PC-3 (cell line): ENCODE data around the gene UROS. TPM values are rescaled to one million over a fixed set of nuclear protein-coding genes. Genes with fewer than 3 reads are reported as not detected.
A peak's percentile ranks its signal among the peaks of the same experiment; 100 is the strongest.

Experiments used
- ATAC-seq: fragments of 200-7000 bp; cut with Tn5 transposase; 2 replicates; pipeline ENCODE4 v1.9.1; 2020; ENCODE audit warnings: mild to moderate bottlenecking, moderate library complexity
- BruUV-seq: library from RNA; stranded (reverse); fragments of 400-500 nt; replicated peaks from 2 replicates; lab custom pipeline; 2021; lab: Mats Ljungman, UMichigan
- CTCF ChIA-PET: fragments of 300-600 bp; sonication (Branson Sonifier 250); formaldehyde crosslinking; loops from one replicate; lab custom pipeline; 2022; ENCODE audit warnings: antibody characterized with exemption; lab: Charles Lee
- POLR2A ChIA-PET: fragments of 300-600 bp; sonication (Branson Sonifier 250); formaldehyde crosslinking; loops from one replicate; lab custom pipeline; 2022; ENCODE audit warnings: antibody characterized with exemption; ENCODE audit not compliant: unreplicated experiment; lab: Charles Lee
- DNase-seq: peaks from one replicate; pipeline ENCODE4 v3.0.0-alpha.2; 2015
- H2AFZ ChIP-seq: fragments of 300-600 bp; sonication (generic); 2 replicates; pipeline ENCODE4 v1.6.0; 2016; ENCODE audit warnings: antibody characterized with exemption, low read length
- H3F3A ChIP-seq: fragments of 300-600 bp; sonication (generic); one replicate; pipeline ENCODE4 v1.6.0; 2017; ENCODE audit warnings: antibody characterized with exemption, low read length, control low read depth, mild to moderate bottlenecking; ENCODE audit not compliant: unreplicated experiment
- H3K27ac ChIP-seq: fragments of 300-600 bp; sonication (generic); 2 replicates; pipeline ENCODE4 v1.5.1; 2016; ENCODE audit warnings: mild to moderate bottlenecking, low read length
- H3K27me3 ChIP-seq: fragments of 300-600 bp; sonication (generic); 2 replicates; pipeline ENCODE4 v1.6.1; 2016; ENCODE audit warnings: low read length, mixed read lengths
- H3K36me3 ChIP-seq: fragments of 300-600 bp; sonication (generic); 2 replicates; pipeline ENCODE4 v1.6.1; 2016; ENCODE audit warnings: low read depth, mixed run types, low read length, mixed read lengths
- H3K4me1 ChIP-seq: fragments of 300-600 bp; sonication (generic); 2 replicates; pipeline ENCODE4 v1.5.1; 2016; ENCODE audit warnings: low read length; ENCODE audit not compliant: insufficient read depth
- H3K4me2 ChIP-seq: fragments of 300-600 bp; sonication (generic); 2 replicates; pipeline ENCODE4 v1.6.0; 2016; ENCODE audit warnings: low read length
- H3K4me3 ChIP-seq: fragments of 300-600 bp; sonication (generic); 2 replicates; pipeline ENCODE4 v1.5.1; 2016; ENCODE audit warnings: mild to moderate bottlenecking, low read length, mixed read lengths
- H3K79me2 ChIP-seq: fragments of 300-600 bp; sonication (generic); 2 replicates; pipeline ENCODE4 v1.6.1; 2017; ENCODE audit warnings: low read length, mixed read lengths
- H3K9ac ChIP-seq: fragments of 300-600 bp; sonication (generic); 2 replicates; pipeline ENCODE4 v1.6.0; 2016; ENCODE audit warnings: mild to moderate bottlenecking, low read length
- H3K9me2 ChIP-seq: fragments of 300-600 bp; sonication (generic); replicated peaks from 2 replicates; pipeline ENCODE4 v1.6.1; 2016; ENCODE audit warnings: mixed run types, low read length, mixed read lengths
- H3K9me3 ChIP-seq: fragments of 300-600 bp; sonication (generic); 2 replicates; pipeline ENCODE4 v1.6.1; 2016; ENCODE audit warnings: low read length, mixed read lengths
- H4K20me1 ChIP-seq: fragments of 300-600 bp; sonication (generic); 2 replicates; pipeline ENCODE4 v1.6.1; 2016; ENCODE audit warnings: low read length, mixed read lengths
- CTCF ChIP-seq: fragments of 300-600 bp; sonication (generic); conservative IDR thresholded peaks from 2 replicates; pipeline ENCODE4 v1.5.1; 2017; ENCODE audit warnings: antibody characterized with exemption, low read depth, mild to moderate bottlenecking, low read length
- EZH2 ChIP-seq: fragments of 300-600 bp; sonication (generic); IDR thresholded peaks from one replicate; pipeline ENCODE4 v1.6.1; 2017; ENCODE audit warnings: antibody characterized with exemption, mild to moderate bottlenecking, low read length; ENCODE audit not compliant: unreplicated experiment
- EZH2phosphoT487 ChIP-seq: fragments of 300-600 bp; sonication (generic); IDR thresholded peaks from 2 replicates; pipeline ENCODE4 v1.6.1; 2018; ENCODE audit warnings: mild to moderate bottlenecking, antibody characterized with exemption, low read length, borderline replicate concordance
- intact Hi-C: fragments of 100-400 bp; cut with micrococcal nuclease; formaldehyde crosslinking; loops from 2 replicates; pipeline ENCODE4 v1.9.0; 2023
- total RNA-seq: library from RNA; depleted of rRNA; stranded (reverse); fragments of >200 nt; gene quantifications from 2 replicates; pipeline ENCODE4 v1.2.3, GENCODE V29; 2014

UROS gene
- total RNA-seq, 1 experiment from 2014 or later = 50.6 TPM

- Histone ChIP-seq H3K9ac (no peak overlapping the region), H3K27me3 (no peaks in the 10 kb centered on the region), H2AFZ (no peak overlapping the region), H3K36me3 (no peaks in the 10 kb centered on the region), H3K9me2 (no peaks in the 10 kb centered on the region), H3K9me3 (no peaks in the 10 kb centered on the region), H3K79me2 (peaks cover 7% of the 10 kb centered on the region; the same call in 1 of the 2 replicates), H4K20me1 (no peaks in the 10 kb centered on the region), H3K4me3 (no peak overlapping the region), H3K27ac (no peak overlapping the region), H3F3A (no peaks in the 10 kb centered on the region), H3K4me1 (no peaks in the 10 kb centered on the region), H3K4me2 (no peak overlapping the region)
- POLR2A ChIA-PET = no interaction called here
- intact Hi-C loops = no loop called here
- no peak for TF ChIP-seq EZH2
- no peak for TF ChIP-seq CTCF
- TF ChIP-seq EZH2phosphoT487 = no peak
- CTCF ChIA-PET = no interaction called here
- DNase-seq (no peak), ATAC-seq (no peak)
- no TSS peak for BruUV-seq
Measured at GRCh38 chr10:125816548-125816947, 6.5 kb downstream of the UROS start.

GRCh38 chr10:125815764-125816163, 7.3 kb downstream of the UROS start:
- Histone ChIP-seq H3K27me3 (no peaks in the 10 kb centered on the region), H3K4me3 (no peak overlapping the region), H3F3A (no peaks in the 10 kb centered on the region), H3K4me2 (no peak overlapping the region), H3K9me3 (no peaks in the 10 kb centered on the region), H3K79me2 (0 out of 2 replicates have a peak, but pooled peaks cover under 1% of the 10 kb centered on the region), H3K4me1 (no peaks in the 10 kb centered on the region), H3K9me2 (no peaks in the 10 kb centered on the region), H3K27ac (no peak overlapping the region), H3K36me3 (peaks cover 3% of the 10 kb centered on the region; the same call in 1 of the 2 replicates), H4K20me1 (no peaks in the 10 kb centered on the region), H2AFZ (no peak overlapping the region), H3K9ac (no peak overlapping the region)
- intact Hi-C loops = no loop called here
- DNase-seq = no peak
- no peak for ATAC-seq
- POLR2A ChIA-PET = no interaction called here
- CTCF ChIA-PET = no interaction called here
- BruUV-seq = no TSS peak
- TF ChIP-seq EZH2phosphoT487 (no peak), EZH2 (no peak), CTCF (no peak)

GRCh38 chr10:125812128-125812750, 10.8 kb downstream of the UROS start:
- intact Hi-C loops = no loop called here
- H3K27ac ChIP-seq = peak overlapping the region; percentile 57

More at GRCh38 chr10:125812128-125812750, 10.8 kb downstream of the UROS start:
- peak; percentile 21 for DNase-seq
- H3K9me3 ChIP-seq = no peaks in the 10 kb centered on the region
- no peak overlapping the region for H3K4me2 ChIP-seq
- H3K4me3 ChIP-seq = no peak overlapping the region
- ChIA-PET POLR2A (no interaction called here), CTCF (no interaction called here)
- peaks cover 11% of the 10 kb centered on the region for H3K36me3 ChIP-seq
- no peaks in the 10 kb centered on the region for H3K27me3 ChIP-seq
- H3F3A ChIP-seq = no peaks in the 10 kb centered on the region
- H3K9me2 ChIP-seq = no peaks in the 10 kb centered on the region
- no peaks in the 10 kb centered on the region for H3K4me1 ChIP-seq
- no peak for TF ChIP-seq CTCF
- TF ChIP-seq EZH2phosphoT487 = no peak
- TF ChIP-seq EZH2 = no peak
- H2AFZ ChIP-seq = no peak overlapping the region
- no TSS peak for BruUV-seq
- peak overlapping the region; percentile 16; the same call in 1 of the 2 replicates for H3K9ac ChIP-seq
- H4K20me1 ChIP-seq = no peaks in the 10 kb centered on the region
- peak; percentile 42 for ATAC-seq
- no peaks in the 10 kb centered on the region for H3K79me2 ChIP-seq
